Measurements from ENCODE around the gene LDLRAP1.

GRCh38 chr1:25566176-25566729, 22.8 kb downstream of the LDLRAP1 start:
- no peak for TF ChIP-seq CTCF (IDR thresholded peaks at IDR 0.05; ENCODE audit: insufficient read depth, low read length, poor library complexity, severe bottlenecking)
- TF ChIP-seq EZH2phosphoT487 (conservative IDR thresholded peaks at IDR 0.05; ENCODE audit: low read length) = no peak
